Caco-2 (cell line): ENCODE results near the gene IFT20. TPM values are rescaled to one million over a fixed set of nuclear protein-coding genes. Genes with fewer than 3 reads are reported as not detected.
A peak's percentile ranks its signal among the peaks of the same experiment; 100 is the strongest.

Experiments
- BruUV-seq: library from RNA; stranded (reverse); fragments of 400-500 nt; replicated peaks from 2 replicates; lab custom pipeline; 2021; lab: Mats Ljungman, UMichigan
- CTCF ChIA-PET: fragments of 300-600 bp; sonication (Branson Sonifier 250); formaldehyde crosslinking; loops from one replicate; lab custom pipeline; 2022; ENCODE audit warnings: antibody characterized with exemption; lab: Charles Lee
- POLR2A ChIA-PET: fragments of 300-600 bp; sonication (Branson Sonifier 250); formaldehyde crosslinking; loops from one replicate; lab custom pipeline; 2022; ENCODE audit warnings: antibody characterized with exemption; lab: Charles Lee
- DNase-seq, 2 experiments: peaks; one replicate each; pipeline versions ENCODE4 v3.0.0 to v3.0.0-alpha.2; 2020 to 2022
- H3K27me3 ChIP-seq: replicated peaks from 2 replicates; pipeline ENCODE4 v1.6.0; 2011; ENCODE audit warnings: low read length; ENCODE audit not compliant: control insufficient read depth, insufficient read depth
- H3K36me3 ChIP-seq: 2 replicates; pipeline ENCODE4 v1.5.1; 2011; ENCODE audit warnings: low read length; ENCODE audit not compliant: control insufficient read depth, insufficient read depth
- H3K4me1 ChIP-seq: fragments of 250-450 bp; sonication (Bioruptor Pico); 2 replicates; pipeline ENCODE4 v1.5.1; 2020; ENCODE audit warnings: mild to moderate bottlenecking
- H3K4me3 ChIP-seq: 2 replicates; pipeline ENCODE4 v1.5.1; 2011; ENCODE audit warnings: low read depth, mild to moderate bottlenecking, control low read depth, low read length
- H3K9me3 ChIP-seq: fragments of 250-450 bp; sonication (Bioruptor Pico); 2 replicates; pipeline ENCODE4 v1.5.1; 2020; ENCODE audit warnings: mild to moderate bottlenecking, moderate library complexity
- H3K27ac Mint-ChIP-seq: one replicate; pipeline ENCODE4 v1.8.0; 2022; ENCODE audit warnings: mixed read lengths; ENCODE audit not compliant: unreplicated experiment
- H3K27me3 Mint-ChIP-seq: one replicate; pipeline ENCODE4 v1.8.0; 2022; ENCODE audit warnings: mixed read lengths; ENCODE audit not compliant: insufficient read depth, unreplicated experiment
- H3K36me3 Mint-ChIP-seq: one replicate; pipeline ENCODE4 v1.8.0; 2022; ENCODE audit warnings: mild to moderate bottlenecking, mixed read lengths; ENCODE audit not compliant: insufficient read depth, unreplicated experiment
- H3K4me1 Mint-ChIP-seq: one replicate; pipeline ENCODE4 v1.8.0; 2022; ENCODE audit warnings: low read depth, mixed read lengths; ENCODE audit not compliant: unreplicated experiment
- H3K4me3 Mint-ChIP-seq: one replicate; pipeline ENCODE4 v1.8.0; 2022; ENCODE audit warnings: mild to moderate bottlenecking, moderate library complexity, mixed read lengths; ENCODE audit not compliant: unreplicated experiment
- H3K9me3 Mint-ChIP-seq: one replicate; pipeline ENCODE4 v1.8.0; 2022; ENCODE audit warnings: mixed read lengths; ENCODE audit not compliant: unreplicated experiment
- intact Hi-C: fragments of 100-400 bp; cut with micrococcal nuclease; formaldehyde crosslinking; loops from one replicate; pipeline ENCODE4 v1.10.0; 2022; ENCODE audit not compliant: unreplicated experiment
- total RNA-seq: library from RNA; stranded (reverse); gene quantifications from 2 replicates; pipeline ENCODE4 v1.2.3, GENCODE V29; 2022
- TF ChIP-seq, protein P1 (sequence below), 2 experiments: fragments of 200-600 bp in 1 of 2; IDR thresholded peaks; 1 replicate in 1 of 2; 2 replicates in 1 of 2; pipeline versions ENCODE4 v1.5.1 to v1.8.0; 2011 to 2022; ENCODE audit warnings: antibody characterized with exemption in 1 of 2, control low read depth in 1 of 2, inconsistent platforms in 1 of 2, low read depth in 1 of 2, low read length in 1 of 2, mild to moderate bottlenecking in 1 of 2, moderate library complexity in 1 of 2; ENCODE audit not compliant: insufficient read depth in 1 of 2, severe bottlenecking in 1 of 2, unreplicated experiment in 1 of 2

IFT20 gene
- total RNA-seq, 1 experiment from 2014 or later: 89.9 TPM

DNA sequence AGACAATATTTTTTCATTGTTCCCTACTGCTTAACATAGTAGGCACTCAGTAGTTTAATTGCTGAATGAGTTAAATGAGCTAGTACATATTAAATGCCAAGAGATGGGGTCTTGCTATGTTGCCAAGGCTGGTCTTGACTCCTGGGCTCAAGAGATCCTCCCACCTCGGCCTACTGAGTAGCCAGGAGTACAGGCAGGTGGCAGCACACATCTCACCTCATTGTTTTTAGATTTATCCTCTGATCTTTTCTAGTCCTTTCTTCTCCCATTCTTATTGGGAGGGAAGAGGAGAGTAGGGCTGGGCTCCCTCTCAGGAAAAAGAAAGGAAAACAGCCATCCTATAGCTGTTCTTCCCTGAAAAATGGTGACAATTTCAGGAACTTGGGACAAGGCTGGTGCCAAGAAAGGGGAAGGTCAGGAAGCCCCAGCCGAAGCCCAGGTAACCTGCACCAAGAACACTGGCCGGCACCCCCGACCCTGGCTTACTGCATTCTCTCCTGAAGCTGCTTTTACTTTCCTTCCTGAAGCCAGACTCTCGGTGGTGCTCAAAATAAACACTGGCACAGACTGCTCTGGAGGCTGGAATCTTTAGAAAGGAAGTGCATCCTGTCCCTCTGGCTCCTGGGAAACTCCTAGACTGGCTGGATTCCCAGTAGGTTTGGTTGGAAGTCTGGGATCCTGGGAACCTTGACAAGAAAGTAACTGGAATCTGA, 2.9 kb upstream of the IFT20 start:
- Histone ChIP-seq H3K4me3 (no peak overlapping the region), H3K36me3 (peaks cover 12% of the 10 kb centered on the region), H3K27me3 (no peaks in the 10 kb centered on the region), H3K4me1 (peaks cover 21% of the 10 kb centered on the region), H3K9me3 (no peaks in the 10 kb centered on the region)
- Mint-ChIP-seq H3K4me3 (peak overlapping the region; percentile 97), H3K4me1 (peaks cover 27% of the 10 kb centered on the region), H3K36me3 (peaks cover 83% of the 10 kb centered on the region), H3K9me3 (no peaks in the 10 kb centered on the region), H3K27me3 (no peaks in the 10 kb centered on the region), H3K27ac (peak overlapping the region; percentile 98)
- ChIA-PET POLR2A (no interaction called here), CTCF (no interaction called here)
- TF ChIP-seq, protein P1, sequence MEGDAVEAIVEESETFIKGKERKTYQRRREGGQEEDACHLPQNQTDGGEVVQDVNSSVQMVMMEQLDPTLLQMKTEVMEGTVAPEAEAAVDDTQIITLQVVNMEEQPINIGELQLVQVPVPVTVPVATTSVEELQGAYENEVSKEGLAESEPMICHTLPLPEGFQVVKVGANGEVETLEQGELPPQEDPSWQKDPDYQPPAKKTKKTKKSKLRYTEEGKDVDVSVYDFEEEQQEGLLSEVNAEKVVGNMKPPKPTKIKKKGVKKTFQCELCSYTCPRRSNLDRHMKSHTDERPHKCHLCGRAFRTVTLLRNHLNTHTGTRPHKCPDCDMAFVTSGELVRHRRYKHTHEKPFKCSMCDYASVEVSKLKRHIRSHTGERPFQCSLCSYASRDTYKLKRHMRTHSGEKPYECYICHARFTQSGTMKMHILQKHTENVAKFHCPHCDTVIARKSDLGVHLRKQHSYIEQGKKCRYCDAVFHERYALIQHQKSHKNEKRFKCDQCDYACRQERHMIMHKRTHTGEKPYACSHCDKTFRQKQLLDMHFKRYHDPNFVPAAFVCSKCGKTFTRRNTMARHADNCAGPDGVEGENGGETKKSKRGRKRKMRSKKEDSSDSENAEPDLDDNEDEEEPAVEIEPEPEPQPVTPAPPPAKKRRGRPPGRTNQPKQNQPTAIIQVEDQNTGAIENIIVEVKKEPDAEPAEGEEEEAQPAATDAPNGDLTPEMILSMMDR (IDR thresholded peaks at IDR 0.05; ENCODE audit: insufficient read depth in 1 of 2, low read depth in 1 of 2, low read length in 1 of 2, severe bottlenecking in 1 of 2, unreplicated experiment in 1 of 2): peak in 1 of 2 experiments; percentile 29
- intact Hi-C loops: loop anchor here (5.0 to 10.0 kb wide), 2 partner anchors 237 to 296 kb away; partner anchors contain the start of genes ALDOC, NLK and PIGS
- no TSS peak for BruUV-seq
- no peak for DNase-seq

DNA sequence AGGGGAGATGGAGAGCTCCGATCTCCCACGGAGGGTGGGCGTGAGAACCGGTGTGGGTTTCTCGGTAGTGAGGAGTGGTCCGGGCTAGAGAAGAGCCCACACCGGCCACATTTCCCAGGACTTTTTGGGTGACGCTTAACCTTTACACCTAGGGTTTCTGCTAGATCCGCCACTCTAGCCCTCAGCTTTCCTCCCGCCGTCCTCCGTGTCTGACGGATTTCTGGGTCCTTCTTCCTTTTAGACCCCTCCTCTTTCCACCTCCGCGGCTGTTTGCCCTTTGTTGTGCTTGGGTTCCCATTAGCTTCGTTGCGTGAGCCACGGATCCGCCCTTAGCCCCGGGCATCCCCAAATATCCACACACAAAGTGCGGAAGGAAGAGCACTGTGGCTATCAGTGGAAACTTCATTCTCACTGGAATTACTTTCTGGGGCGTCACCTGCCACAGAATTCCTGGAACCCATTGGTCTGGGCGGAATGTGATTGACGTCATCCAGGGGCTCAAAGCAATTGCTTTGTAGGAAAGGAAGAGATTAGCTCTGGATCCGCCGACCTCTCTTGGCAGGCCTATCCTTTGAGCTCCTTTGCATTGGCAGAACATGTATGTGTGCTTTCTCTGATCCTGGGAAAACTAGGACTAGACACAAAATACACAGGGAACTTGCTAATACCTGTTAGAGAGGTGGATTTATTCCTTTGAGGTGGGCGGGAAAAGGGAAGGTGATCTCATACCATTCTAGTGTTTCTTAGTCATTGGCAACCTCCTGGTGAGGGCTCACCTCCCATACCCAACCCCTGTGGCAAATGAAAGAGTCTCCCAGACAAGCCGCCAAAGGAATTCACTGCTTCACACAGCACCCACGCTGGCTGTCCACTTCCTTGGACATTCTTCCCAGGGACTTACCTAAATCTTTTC, 943 bp upstream of the IFT20 start:
- H3K4me3 Mint-ChIP-seq: peak overlapping the region; percentile 97
- POLR2A ChIA-PET: interaction anchor here (0.5 to 3.0 kb wide), 40 partner anchors 8 to 627 kb away, joined by 3 to 139 read pairs (median 6); partner anchors contain the start of genes ALDOC, PHF12, POLDIP2 and RPL23A
- H3K9me3 ChIP-seq: no peaks in the 10 kb centered on the region
- CTCF ChIA-PET: interaction anchor here (0.6 to 3.0 kb wide), 32 partner anchors 8 to 534 kb away, joined by 3 to 44 read pairs (median 5); partner anchors contain the start of genes PIGS, POLDIP2, SARM1 and TMEM97
- H3K9me3 Mint-ChIP-seq: no peaks in the 10 kb centered on the region
- no peaks in the 10 kb centered on the region for H3K27me3 Mint-ChIP-seq
- H3K27me3 ChIP-seq: no peaks in the 10 kb centered on the region
- DNase-seq: peak; percentile 94 to 97
- H3K27ac Mint-ChIP-seq: peak overlapping the region; percentile 98
- H3K4me1 Mint-ChIP-seq: peaks cover 33% of the 10 kb centered on the region
- peaks cover 27% of the 10 kb centered on the region for H3K4me1 ChIP-seq
- H3K36me3 Mint-ChIP-seq: peaks cover 77% of the 10 kb centered on the region
- TF ChIP-seq, protein P1 (IDR thresholded peaks at IDR 0.05; ENCODE audit: insufficient read depth in 1 of 2, low read depth in 1 of 2, low read length in 1 of 2, severe bottlenecking in 1 of 2, unreplicated experiment in 1 of 2): no peak
- H3K36me3 ChIP-seq: peaks cover 8% of the 10 kb centered on the region
- intact Hi-C loops: loop anchor here (1.0 to 10.0 kb wide), 7 partner anchors 16 to 294 kb away; partner anchors contain the start of genes ALDOC, NLK, PIGS and POLDIP2
- H3K4me3 ChIP-seq: peak overlapping the region; percentile 74
- BruUV-seq: TSS peak; percentile 48
